Dendritic cell treated with granulocyte-macrophage colony-stimulating factor and Interleukin-4, amounts not matched to agents 40 ng/mL and 50 ng/mL, for 4 days (primary cell): Measurements from ENCODE around the gene S100Z.
A peak's percentile ranks its signal among the peaks of the same experiment; 100 is the strongest.
"Not testable (repeated sequence)": the region's sequence is repeated elsewhere in the genome, so short reads cannot be mapped to it uniquely, and the experiment has no call there.

Source experiments
- H3K27ac Mint-ChIP-seq: one replicate; pipeline ENCODE4 v1.8.0; 2022; ENCODE audit warnings: mild to moderate bottlenecking, mixed read lengths
- H3K27me3 Mint-ChIP-seq: one replicate; pipeline ENCODE4 v1.8.0; 2022; ENCODE audit warnings: mild to moderate bottlenecking, mixed read lengths
- H3K36me3 Mint-ChIP-seq: one replicate; pipeline ENCODE4 v1.8.0; 2022; ENCODE audit warnings: low read depth, mixed read lengths
- H3K4me1 Mint-ChIP-seq: one replicate; pipeline ENCODE4 v1.8.0; 2022; ENCODE audit warnings: low read depth, mixed read lengths
- H3K4me3 Mint-ChIP-seq: one replicate; pipeline ENCODE4 v1.8.0; 2022; ENCODE audit warnings: mild to moderate bottlenecking, moderate library complexity, mixed read lengths
- H3K9me3 Mint-ChIP-seq: one replicate; pipeline ENCODE4 v1.8.0; 2022; ENCODE audit warnings: mixed read lengths
- intact Hi-C: fragments of 100-400 bp; cut with micrococcal nuclease; formaldehyde crosslinking; loops from one replicate; pipeline ENCODE4 v1.15.0; 2022

Gene S100Z

DNA sequence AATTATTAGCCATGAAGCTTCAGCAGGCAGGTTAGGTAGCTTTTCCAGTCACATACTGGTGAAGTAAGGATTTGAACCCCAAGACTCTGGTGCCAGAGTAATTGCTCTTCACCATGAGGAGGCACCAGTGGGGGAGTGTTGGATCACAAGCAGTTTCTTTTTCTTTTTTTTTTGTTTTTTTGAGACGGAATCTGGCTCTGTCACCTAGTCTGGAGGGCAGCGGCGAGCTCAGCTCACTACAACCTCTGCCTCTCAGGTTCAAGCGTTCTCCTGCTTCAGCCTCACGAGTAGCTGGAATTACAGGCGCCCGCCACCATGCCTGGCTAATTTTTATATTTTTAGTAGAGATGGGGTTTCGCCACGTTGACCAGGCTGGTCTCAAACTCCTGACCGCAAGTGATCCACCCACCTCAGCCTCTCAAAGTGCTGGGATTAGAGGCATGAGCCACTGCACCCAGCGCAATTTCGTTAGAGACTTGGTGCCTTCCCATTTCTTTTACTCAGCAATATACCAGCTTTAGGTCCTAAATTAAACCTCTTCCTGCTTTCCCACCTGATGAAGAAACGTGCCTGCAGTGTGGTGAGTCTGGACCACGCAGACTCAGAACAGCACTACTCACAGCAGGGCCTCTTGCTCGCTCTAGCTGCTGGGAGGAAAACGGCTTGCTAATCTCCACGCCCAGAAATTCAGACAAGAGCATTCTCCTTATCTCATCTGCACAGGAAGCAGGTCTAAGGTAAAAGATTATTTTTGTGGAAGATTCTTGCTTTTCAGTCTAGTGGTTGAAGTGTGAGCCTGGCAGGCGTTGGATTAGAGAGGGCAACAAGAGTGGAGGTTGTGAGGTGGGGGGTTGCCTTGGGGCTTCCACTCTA lies at the start of gene S100Z:
TSS of gene S100Z (plus strand) at position 596 of the 873 bp plus-strand sequence. CDS start 25,346 bp downstream, outside the sequence.
- no peaks in the 10 kb centered on the region for H3K27me3 Mint-ChIP-seq
- no peak within 1 kb of the TSS for H3K4me3 Mint-ChIP-seq
- peak within 1 kb of the TSS; percentile 81 for H3K27ac Mint-ChIP-seq
- peaks cover 8% of the 10 kb centered on the region for H3K36me3 Mint-ChIP-seq
- H3K4me1 Mint-ChIP-seq: peaks cover 68% of the 10 kb centered on the region
- peaks cover 14% of the 10 kb centered on the region for H3K9me3 Mint-ChIP-seq
- intact Hi-C loops: no loop called here

DNA sequence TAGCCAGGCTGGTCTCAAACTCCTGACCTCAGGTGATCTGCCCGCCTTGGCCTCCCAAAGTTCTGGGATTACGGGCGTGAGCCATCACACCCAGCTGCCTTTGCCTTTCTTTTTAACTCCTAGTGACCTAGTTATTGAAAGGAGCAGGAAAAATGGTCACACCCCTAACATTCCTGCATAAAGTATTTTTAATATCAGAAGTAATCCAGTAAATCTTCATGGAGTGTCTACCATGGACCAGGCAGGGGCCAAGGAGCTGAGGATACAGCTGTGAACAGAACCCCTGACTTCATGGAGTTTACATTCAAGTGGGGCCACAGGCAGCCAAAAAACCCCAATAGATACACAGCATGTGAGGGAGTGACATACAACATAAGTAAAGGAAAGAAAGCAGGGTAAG lies 49.2 kb upstream of the S100Z start:
- Mint-ChIP-seq H3K27ac (no peak overlapping the region), H3K9me3 (no peaks in the 10 kb centered on the region)
- intact Hi-C loops: no loop called here

DNA sequence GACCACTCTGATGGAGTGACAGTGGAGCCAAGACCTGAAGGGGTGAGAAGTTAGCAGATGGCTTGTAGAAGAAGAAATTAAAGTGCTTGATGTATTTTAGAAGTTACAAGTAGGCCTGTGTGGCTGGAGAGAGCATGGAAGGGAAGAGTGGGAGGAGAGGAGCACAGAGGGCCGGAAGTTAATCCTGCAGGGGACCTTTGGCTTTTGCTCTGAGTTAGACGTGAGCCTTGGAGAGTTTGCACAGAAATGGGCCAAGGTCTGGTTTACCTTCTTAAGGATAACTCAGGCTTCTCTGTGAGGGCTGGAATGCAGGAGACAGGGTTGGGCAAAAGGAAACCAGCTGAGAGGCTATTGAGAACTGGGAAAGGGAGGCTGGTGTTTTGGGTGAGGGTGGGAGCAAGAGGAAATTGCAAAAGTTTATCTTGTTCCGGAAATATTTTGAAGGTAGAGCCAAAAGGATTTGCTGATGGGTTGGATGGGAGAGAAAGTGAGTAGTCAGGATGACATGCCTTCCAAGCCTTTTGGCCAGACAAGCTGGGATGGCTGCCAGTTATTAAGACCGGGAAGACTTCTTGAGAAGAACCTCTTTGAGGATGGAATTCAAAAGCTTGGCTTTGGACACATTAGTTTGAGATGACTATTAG lies 48.5 kb upstream of the S100Z start:
- H3K4me1 Mint-ChIP-seq: peaks cover 9% of the 10 kb centered on the region
- H3K4me3 Mint-ChIP-seq: no peak overlapping the region
- H3K36me3 Mint-ChIP-seq: no peaks in the 10 kb centered on the region
- H3K27me3 Mint-ChIP-seq: no peaks in the 10 kb centered on the region
- H3K9me3 Mint-ChIP-seq: no peaks in the 10 kb centered on the region
- H3K27ac Mint-ChIP-seq: no peak overlapping the region
- intact Hi-C loops: no loop called here

More for the DNA sequence above, 49.2 kb upstream of the S100Z start:
- Mint-ChIP-seq H3K36me3 (no peaks in the 10 kb centered on the region), H3K4me1 (peaks cover 9% of the 10 kb centered on the region), H3K4me3 (no peak overlapping the region), H3K27me3 (no peaks in the 10 kb centered on the region)

DNA sequence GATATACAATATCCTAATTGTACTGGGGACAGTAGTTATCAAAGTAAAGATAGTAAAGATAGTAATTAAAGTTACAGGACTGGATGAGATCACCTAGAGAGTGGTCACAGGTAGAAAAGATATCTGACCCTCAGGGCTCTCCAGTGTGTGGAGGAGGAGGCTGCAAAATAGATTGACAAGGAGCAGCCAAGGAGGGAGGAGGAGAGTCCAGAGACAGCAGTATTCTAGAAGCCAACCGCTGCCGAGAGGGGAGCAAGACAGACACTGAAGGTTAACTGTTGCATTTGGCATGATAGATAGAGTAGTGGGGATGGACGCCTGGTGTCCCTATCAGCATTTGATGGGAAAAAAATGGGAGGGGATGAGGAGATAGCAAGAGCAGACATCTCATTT lies 48.0 kb upstream of the S100Z start:
- no peak overlapping the region for H3K27ac Mint-ChIP-seq
- H3K4me3 Mint-ChIP-seq: no peak overlapping the region
- H3K9me3 Mint-ChIP-seq: no peaks in the 10 kb centered on the region
- no peaks in the 10 kb centered on the region for H3K27me3 Mint-ChIP-seq
- intact Hi-C loops: no loop called here
- H3K4me1 Mint-ChIP-seq: peaks cover 9% of the 10 kb centered on the region
- H3K36me3 Mint-ChIP-seq: no peaks in the 10 kb centered on the region

DNA sequence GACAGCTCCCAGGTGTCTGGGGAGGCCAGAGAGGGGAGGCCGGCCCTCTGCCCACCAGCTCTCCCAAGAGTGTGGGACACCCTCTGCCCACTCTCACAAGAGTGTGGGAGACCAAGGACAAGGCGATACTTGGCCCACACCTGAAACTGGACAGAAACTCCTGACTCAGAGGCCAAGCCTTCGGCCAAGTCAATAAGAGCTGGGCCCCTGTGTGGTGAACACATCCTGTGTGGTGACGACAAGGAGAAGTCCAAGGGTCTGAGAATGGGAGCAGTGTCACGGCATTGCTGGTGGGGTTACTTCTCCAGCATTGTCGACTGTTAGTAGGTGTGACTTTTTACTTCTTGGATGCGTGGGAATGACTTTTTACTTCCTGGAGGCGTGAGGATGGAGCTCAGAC lies 45.5 kb upstream of the S100Z start:
- intact Hi-C loops: no loop called here
- peaks cover 9% of the 10 kb centered on the region for H3K4me1 Mint-ChIP-seq
- no peaks in the 10 kb centered on the region for H3K9me3 Mint-ChIP-seq
- no peaks in the 10 kb centered on the region for H3K27me3 Mint-ChIP-seq
- no peak overlapping the region for H3K4me3 Mint-ChIP-seq
- no peak overlapping the region for H3K27ac Mint-ChIP-seq
- H3K36me3 Mint-ChIP-seq: no peaks in the 10 kb centered on the region

DNA sequence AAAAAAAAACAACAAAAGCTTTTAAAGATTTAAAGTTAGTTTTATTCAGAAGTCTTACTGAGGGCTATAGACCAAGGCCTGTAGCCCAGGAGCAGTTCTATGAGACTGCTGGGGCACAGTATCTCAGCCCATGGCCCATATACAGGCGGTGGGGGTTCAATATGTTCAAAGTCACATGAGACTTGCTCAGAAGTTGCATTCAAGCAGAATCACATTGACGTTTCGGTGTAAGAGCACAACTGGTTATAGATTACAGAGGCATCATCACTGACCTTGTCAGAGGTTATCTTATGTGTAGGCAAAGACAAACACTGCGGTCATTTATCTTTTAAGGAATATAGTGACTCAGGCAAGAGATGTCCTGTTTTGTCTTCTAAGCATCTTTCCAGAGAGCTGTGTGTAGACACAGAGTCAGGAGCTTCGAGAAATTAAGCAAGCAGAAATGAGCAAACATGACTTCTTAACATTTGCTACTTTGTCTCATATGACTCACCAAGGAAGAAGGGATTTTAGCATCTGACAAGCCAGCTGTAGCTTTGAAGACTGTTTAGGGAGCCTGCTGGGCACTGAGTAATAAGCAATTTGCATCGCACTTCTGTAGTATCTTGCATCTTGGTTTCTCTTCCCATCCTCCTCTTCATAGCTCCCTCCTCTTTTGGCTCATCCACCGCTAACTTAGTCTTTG lies 43.9 kb upstream of the S100Z start:
- Mint-ChIP-seq H3K4me1 (peaks cover 7% of the 10 kb centered on the region), H3K4me3 (no peak overlapping the region), H3K36me3 (no peaks in the 10 kb centered on the region), H3K9me3 (no peaks in the 10 kb centered on the region), H3K27me3 (no peaks in the 10 kb centered on the region), H3K27ac (no peak overlapping the region)
- intact Hi-C loops: no loop called here

DNA sequence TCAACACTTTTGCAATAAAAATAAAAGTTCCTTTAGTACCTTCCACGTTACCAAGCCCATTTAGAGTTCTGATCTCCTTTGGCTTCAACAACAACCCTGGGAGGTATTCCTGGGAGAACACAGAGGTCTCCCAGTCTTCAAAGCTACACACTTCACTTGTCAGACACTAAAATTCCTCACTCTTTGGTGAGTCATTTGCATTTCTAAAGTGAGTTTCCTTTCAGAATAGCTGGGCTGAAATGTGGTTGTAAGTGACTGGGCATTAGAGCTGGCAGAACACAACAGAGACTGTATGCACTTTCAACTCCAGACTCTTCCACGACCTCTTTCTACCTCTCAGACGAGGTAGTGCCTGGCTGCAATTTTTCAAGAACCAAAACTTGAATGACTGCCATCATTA lies 42.5 kb upstream of the S100Z start:
- H3K36me3 Mint-ChIP-seq: no peaks in the 10 kb centered on the region
- intact Hi-C loops: no loop called here
- H3K9me3 Mint-ChIP-seq: no peaks in the 10 kb centered on the region
- H3K27me3 Mint-ChIP-seq: no peaks in the 10 kb centered on the region
- H3K27ac Mint-ChIP-seq: no peak overlapping the region
- no peaks in the 10 kb centered on the region for H3K4me1 Mint-ChIP-seq
- no peak overlapping the region for H3K4me3 Mint-ChIP-seq

DNA sequence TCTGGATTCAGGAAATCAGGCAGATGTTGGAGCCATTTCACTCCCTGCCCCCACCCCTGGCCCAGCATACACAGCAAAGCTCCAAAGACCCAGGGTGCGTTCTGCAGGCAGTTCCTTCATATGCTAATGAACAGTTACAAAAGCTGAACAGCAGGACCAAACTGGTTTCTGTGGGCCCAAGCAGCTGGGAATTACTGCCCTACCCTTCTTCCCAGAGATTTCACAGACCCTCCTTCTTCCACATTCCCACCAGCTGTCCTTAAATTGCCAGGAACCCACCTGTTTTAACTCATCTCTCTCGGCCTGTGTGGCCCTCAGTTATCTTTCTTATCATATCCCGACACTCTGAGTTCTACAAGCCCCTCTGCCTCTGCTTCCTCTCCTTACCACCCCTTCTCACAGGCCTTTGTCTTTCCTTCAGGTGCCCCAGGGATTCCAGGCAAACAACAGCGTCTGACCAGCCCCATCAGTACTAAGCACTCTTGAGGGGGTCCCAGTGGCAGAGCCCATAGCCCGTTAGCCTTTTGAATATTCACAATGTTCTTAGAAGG lies 41.6 kb upstream of the S100Z start:
- intact Hi-C loops: no loop called here
- H3K4me3 Mint-ChIP-seq: no peak overlapping the region

DNA sequence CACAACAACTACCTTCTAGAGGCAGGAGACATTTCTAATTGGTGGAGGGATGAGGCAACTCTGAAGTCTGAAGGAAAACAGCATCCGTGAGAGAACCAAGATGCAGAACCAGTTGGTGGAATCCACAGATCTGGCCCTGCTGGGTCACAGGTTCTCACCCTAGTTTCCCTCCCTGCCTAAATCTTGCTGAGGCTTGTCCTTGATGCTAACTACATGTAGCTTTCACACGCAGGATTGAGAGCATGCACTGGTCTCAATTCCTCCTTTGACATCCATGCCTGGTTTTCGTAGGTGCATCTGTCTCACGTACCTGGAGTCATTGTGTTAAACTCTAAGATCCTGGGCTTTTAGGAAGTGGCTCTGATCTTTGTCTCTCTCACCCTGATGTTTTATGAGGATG lies 40.7 kb upstream of the S100Z start:
- Mint-ChIP-seq H3K36me3 (no peaks in the 10 kb centered on the region), H3K27ac (no peak overlapping the region), H3K4me1 (no peaks in the 10 kb centered on the region), H3K4me3 (no peak overlapping the region), H3K27me3 (no peaks in the 10 kb centered on the region), H3K9me3 (no peaks in the 10 kb centered on the region)
- intact Hi-C loops: no loop called here

More for the DNA sequence above, 41.6 kb upstream of the S100Z start:
- Mint-ChIP-seq H3K27me3 (no peaks in the 10 kb centered on the region), H3K36me3 (no peaks in the 10 kb centered on the region), H3K9me3 (no peaks in the 10 kb centered on the region), H3K4me1 (no peaks in the 10 kb centered on the region), H3K27ac (no peak overlapping the region)

DNA sequence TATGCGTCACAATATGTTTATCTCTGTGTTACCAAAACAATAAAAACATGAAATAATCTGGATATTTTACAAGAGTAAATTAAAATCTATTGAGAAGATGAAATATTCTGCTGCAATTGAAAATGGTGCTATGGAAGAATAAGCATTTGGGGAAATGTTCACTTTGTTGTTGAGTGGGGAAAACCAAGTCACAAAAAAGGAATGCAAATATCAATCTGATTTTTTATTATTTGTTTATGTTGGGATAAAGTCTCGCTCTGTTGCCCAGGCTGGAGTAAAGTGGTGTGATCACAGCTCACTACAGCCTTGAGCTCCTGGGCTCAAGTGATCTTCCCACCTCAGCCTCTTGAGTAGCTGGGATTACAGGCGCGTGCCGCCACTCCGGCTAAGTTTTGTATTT lies 39.6 kb upstream of the S100Z start:
- Mint-ChIP-seq H3K9me3 (no peaks in the 10 kb centered on the region), H3K27ac (no peak overlapping the region), H3K27me3 (no peaks in the 10 kb centered on the region), H3K4me3 (no peak overlapping the region), H3K4me1 (no peaks in the 10 kb centered on the region), H3K36me3 (no peaks in the 10 kb centered on the region)
- intact Hi-C loops: no loop called here

DNA sequence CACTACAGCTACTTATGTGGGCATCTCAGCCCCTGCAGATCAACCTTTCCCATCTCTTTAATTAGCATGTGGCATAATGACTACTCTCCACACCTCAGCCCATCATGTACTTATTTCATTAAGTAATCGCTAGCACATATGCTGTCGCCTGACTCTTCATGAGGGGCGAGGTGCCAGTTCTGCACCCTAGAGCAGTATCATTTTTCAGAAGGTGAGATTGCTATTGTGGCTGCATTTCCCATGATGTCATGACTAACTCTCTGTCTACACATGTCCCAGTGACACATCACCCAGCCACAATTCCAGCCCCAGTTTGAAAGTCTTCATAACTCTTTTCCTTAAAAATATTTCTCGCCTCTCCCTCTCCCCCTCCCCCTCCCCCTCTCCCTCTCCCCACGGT lies 38.6 kb upstream of the S100Z start:
- H3K9me3 Mint-ChIP-seq: no peaks in the 10 kb centered on the region
- no peaks in the 10 kb centered on the region for H3K4me1 Mint-ChIP-seq
- no peak overlapping the region for H3K4me3 Mint-ChIP-seq
- intact Hi-C loops: no loop called here
- no peak overlapping the region for H3K27ac Mint-ChIP-seq
- H3K36me3 Mint-ChIP-seq: no peaks in the 10 kb centered on the region
- H3K27me3 Mint-ChIP-seq: peaks cover 3% of the 10 kb centered on the region

DNA sequence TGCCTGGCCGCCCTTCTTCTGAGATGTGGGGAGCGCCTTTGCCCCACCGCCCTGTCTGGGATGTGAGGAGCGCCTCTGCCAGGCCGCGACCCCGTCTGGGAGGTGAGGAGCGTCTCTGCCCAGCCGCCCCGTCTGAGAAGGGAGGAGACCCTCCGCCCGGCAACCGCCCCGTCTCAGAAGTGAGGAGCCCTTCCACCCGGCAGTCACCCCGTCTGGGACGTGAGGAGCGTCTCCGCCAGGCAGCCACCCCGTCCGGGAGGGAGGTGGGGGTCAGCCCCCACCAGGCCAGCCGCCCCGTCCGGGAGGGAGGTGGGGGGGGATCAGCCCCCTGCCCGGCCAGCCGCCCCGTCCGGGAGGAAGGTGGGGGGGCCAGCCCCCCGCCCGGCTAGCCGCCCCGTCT lies 37.6 kb upstream of the S100Z start:
- H3K9me3 Mint-ChIP-seq, H3K27me3 Mint-ChIP-seq, H3K4me3 Mint-ChIP-seq, H3K36me3 Mint-ChIP-seq, intact Hi-C loops, H3K4me1 Mint-ChIP-seq, H3K27ac Mint-ChIP-seq: not testable (repeated sequence)

DNA sequence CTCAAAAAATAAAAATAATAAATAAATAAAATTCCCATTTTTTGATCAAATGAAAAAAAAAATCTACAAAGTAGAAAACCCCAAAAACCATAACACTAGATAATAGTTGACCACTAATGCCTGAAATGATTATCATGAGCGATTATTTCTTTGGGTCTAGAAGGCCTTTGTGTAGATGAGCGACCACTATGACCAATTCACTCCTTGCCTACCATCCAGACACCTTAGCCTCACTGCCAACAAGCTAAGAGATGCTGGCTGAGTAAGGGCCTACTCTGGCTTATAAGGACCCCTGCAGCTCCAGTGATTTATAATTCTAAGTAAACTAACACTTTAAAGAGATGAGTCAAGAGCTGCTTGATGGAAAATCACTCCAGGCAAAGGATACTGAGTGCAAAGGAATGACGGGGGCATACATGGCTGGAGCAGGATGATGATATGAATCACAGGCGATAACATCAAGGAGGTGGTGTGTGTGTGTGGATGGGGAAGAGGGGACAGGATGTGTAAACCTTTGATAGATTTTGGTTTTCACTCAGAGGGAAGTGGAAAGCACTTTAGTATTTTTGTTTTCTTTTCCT lies 35.7 kb upstream of the S100Z start:
- peaks cover 8% of the 10 kb centered on the region for H3K4me1 Mint-ChIP-seq
- H3K9me3 Mint-ChIP-seq: no peaks in the 10 kb centered on the region
- peaks cover 20% of the 10 kb centered on the region for H3K27me3 Mint-ChIP-seq
- H3K27ac Mint-ChIP-seq: no peak overlapping the region
- H3K36me3 Mint-ChIP-seq: no peaks in the 10 kb centered on the region
- no peak overlapping the region for H3K4me3 Mint-ChIP-seq
- intact Hi-C loops: no loop called here
